OCI-M2 (cell line): ENCODE data around the gene MUC5AC.
"Not testable (repeated sequence)": the region's sequence is repeated elsewhere in the genome, so short reads cannot be mapped to it uniquely, and the experiment has no call there.

Experiments
- DNase-seq: peaks from one replicate; lab custom pipeline; 2025; ENCODE audit not compliant: unreplicated experiment; lab: John Stamatoyannopoulos, UW

MUC5AC gene

GRCh38 chr11:1157645-1158591 lies at the start of gene MUC5AC:
Gene MUC5AC (plus strand): TSS chr11:1157953. CDS start chr11:1158000, 47 bp downstream.
- DNase-seq, result no peak

- DNase-seq, result no peak
Observed at GRCh38 chr11:1108246-1108900, 49.4 kb upstream of the MUC5AC start.

GRCh38 chr11:1109101-1109917 lies 48.4 kb upstream of the MUC5AC start:
- no peak for DNase-seq

GRCh38 chr11:1109918-1110705 lies 47.6 kb upstream of the MUC5AC start:
- DNase-seq, result no peak

- no peak for DNase-seq
Observed at GRCh38 chr11:1111545-1112212, 46.1 kb upstream of the MUC5AC start.

GRCh38 chr11:1112351-1113191 lies 45.2 kb upstream of the MUC5AC start:
- DNase-seq, result no peak

GRCh38 chr11:1113405-1114201 lies 44.1 kb upstream of the MUC5AC start:
- no peak for DNase-seq

GRCh38 chr11:1115292-1115691 lies 42.5 kb upstream of the MUC5AC start:
- not testable (repeated sequence) for DNase-seq

GRCh38 chr11:1116104-1116503 lies 41.6 kb upstream of the MUC5AC start:
- DNase-seq, result no peak

- no peak for DNase-seq
Observed at GRCh38 chr11:1116666-1117390, 40.9 kb upstream of the MUC5AC start.

GRCh38 chr11:1117992-1118391 lies 39.8 kb upstream of the MUC5AC start:
- no peak for DNase-seq

- no peak for DNase-seq
Observed at GRCh38 chr11:1118755-1119603, 38.8 kb upstream of the MUC5AC start.

- DNase-seq, result no peak
Observed at GRCh38 chr11:1119604-1120146, 38.1 kb upstream of the MUC5AC start.

- DNase-seq, result no peak
Observed at GRCh38 chr11:1120532-1121330, 37.0 kb upstream of the MUC5AC start.

GRCh38 chr11:1121331-1121812 lies 36.4 kb upstream of the MUC5AC start:
- no peak for DNase-seq
